Measurements from ENCODE around the gene ZMYND8.
"Not testable (repeated sequence)": the region's sequence is repeated elsewhere in the genome, so short reads cannot be mapped to it uniquely, and the experiment has no call there.

Gene ZMYND8

GRCh38 chr20:47243532-47244305 lies 112.8 kb downstream of the ZMYND8 start:
- no peak for DNase-seq

DNA sequence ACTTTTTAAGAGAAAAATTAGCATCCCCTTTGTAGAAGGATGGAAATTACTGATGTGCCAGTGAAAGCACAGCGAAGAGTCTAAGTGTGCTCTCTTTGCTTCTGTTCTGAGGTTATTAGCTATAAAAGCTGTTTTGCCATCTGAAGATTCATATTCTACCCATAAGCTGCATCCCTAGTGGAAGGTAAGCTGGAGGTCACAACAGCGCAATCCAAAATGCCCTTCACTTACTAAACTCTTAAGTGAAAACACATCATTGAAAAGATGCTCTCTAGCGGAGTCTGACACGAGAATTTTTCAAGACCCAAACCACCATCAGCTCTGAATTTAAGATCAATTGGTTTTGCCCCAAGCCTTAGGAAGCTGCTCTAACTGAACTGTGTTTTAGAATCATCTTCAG lies 113.5 kb downstream of the ZMYND8 start:
- DNase-seq, result no peak

DNA sequence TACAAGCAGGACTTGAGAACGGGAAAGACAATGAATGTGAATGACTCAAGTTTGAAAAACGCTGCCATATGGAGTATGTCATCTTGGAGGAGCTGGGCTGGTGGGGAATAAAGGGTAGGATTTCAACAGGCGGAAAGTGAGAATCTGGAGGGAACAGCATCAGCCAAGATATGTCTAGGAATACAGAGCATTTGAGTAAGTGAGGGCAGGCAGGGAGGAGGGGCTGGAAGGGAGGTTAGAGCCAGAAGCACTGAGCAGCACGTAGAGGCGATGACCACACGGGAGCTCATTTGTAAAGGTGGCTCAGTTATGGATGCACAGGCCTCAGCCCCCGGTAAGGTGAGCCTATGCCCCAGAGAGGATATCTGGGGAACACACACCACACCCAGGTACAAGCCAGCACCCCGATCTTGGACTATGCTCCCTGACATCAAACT lies 115.1 kb downstream of the ZMYND8 start:
- no peak for DNase-seq

- not testable (repeated sequence) for DNase-seq
These were observed 116.4 kb downstream of the ZMYND8 start for GRCh38 chr20:47240096-47240495.

- DNase-seq, result no peak
These were observed 116.8 kb downstream of the ZMYND8 start for GRCh38 chr20:47239719-47240067.

DNA sequence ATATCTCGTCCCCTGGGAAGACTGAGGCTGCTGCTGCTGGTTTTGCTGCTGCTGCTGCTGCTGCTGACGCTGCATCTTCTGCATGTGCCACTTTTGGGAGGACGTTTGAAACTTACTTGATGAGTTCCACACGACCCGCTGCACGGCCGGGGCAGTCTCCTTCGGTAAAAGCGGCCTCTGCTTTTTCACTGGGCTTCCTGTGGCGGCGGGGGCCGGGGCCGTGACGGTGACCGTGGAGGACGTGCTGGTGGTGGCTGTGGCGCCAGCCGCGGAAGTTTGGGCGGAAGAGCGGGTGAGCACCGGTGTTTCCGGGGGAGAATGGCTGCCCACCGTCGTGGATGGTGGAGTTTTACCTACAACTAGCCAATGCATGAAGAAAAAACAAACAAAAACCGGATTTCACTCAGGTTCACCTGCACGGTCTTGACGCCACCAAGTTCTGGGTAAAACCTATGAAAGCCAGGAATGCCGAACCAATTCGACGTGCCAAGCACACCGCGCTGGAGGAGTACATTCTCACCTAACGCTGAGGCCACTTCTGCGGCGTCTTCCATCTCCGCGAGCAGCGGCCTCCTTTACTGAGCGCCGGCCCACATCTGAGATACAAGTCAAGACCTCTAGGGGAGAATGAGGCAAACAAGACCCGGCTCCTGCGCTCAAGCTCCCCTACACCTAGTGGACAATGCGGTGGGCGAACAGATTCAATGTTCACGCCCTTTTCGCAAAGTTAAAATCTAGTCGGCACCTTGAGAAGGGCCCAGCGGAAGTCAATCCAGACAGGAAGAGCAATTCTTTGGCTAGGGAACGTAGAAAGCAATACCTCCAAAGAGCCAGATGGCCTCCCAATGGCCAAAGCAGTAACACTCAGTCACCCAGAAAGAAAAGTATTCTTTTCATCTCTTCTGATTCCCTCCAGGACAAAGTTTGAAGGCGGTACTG lies 117.5 kb downstream of the ZMYND8 start:
- DNase-seq, result no peak

DNA sequence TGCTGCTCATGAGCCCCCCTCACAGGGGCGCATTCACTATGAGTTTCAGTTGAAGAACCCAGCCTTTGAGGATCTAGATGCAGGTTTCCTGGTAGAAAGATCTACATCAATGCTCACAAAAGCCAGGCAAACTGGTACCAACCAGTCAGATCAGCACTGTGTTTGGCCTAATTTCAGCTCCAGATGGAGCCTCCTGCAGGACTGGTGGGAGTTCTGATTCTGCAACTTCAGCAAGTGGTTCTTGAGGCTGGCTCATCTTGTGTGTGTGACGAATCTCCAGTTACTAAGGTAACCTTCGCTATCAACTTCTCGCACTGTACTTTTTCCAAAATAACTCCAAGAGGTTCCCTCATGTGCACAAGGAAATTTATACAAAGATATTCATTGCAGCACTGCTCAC lies 118.8 kb downstream of the ZMYND8 start:
- no peak for DNase-seq

DNA sequence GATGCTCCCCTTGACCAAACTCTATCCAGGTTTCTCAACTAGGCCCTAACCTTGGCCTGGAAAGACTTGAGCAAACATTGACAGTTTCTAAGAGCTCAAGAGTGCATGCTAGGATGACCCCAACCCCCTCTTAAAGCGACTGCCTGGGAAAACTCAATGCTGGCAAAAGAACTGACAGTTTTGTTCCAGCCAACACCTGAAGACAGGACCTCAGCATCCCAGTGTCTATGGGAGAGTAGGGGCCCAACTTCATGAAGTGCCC lies 119.9 kb downstream of the ZMYND8 start:
- DNase-seq, result no peak

GRCh38 chr20:47235853-47236638 lies 120.5 kb downstream of the ZMYND8 start:
- DNase-seq, result no peak

DNA sequence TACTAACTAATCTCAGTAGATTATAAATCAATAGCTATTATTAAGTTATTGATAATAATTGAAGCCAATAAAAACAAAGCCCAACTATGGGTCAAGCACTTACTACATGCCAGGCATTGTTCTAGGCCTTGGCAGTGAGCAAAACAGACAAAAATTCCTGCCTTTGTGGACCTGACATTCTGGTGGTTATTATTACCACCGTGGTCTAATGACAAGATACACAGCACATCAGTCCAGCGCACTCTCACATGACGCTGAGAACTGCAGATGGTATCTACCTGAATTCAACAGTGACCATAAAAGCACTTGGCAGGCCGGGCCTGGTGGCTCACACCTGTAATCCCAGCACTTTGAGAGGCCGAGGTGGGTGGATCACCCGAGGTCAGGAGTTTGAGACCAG lies 121.4 kb downstream of the ZMYND8 start:
- DNase-seq, result no peak

DNA sequence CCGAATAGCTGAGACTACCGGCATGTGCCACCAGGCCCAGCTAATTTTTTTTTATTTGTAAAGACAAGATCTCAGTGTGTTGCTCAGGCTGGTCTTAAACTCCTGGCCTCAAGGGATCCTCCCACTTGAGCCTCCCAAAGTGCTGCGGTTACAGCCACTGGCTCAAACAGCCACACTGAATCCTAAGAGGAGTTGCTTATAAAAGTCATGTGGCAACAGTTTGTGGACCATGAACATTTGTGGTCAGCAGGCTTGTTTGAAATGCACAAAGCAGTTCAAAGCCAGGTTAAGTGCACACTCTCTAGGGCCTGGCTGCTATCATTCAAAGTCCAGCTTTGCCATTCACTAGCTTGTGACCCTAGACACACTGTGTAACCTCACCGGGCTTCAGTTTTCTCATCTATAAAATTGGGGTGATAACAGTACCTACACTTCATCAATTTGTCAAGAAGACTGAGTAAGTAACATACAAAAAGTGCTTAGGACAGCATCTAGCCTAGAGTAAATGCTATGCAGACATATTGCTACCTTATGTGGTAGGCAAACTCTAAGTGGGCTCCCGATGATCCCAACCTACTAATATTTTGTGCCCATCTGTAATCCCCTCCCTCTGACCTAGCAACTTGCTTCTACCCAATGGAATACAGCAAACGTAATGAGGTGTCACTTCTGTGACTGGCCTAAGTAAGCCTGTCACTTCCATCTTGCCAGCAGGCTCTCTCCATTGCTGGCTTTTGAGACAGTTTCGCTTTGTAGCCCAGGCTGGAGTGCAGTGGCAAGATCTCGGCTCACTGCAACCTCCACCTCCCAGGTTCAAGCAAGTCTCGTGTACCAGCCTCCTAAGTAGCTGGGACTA lies 122.9 kb downstream of the ZMYND8 start:
- no peak for DNase-seq

DNA sequence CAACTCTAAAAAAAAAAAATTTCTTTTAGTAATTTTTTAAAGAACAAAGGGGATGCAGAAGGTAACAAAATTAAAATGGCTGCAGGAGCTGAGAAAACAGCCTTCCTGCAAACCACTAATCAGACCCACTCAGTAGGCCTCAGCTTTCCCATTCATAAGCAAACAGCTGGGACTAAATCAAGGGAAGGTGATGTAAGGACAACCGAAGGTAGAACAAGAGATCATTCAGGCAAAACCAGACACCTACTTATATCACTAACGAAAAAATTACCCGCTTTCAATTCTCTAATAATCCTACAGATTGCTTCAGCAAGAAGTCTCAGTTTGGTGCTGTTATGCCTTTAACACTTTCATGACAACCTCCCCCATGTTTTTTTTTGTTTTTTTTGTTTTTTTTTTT lies 124.0 kb downstream of the ZMYND8 start:
- DNase-seq, result no peak

DNA sequence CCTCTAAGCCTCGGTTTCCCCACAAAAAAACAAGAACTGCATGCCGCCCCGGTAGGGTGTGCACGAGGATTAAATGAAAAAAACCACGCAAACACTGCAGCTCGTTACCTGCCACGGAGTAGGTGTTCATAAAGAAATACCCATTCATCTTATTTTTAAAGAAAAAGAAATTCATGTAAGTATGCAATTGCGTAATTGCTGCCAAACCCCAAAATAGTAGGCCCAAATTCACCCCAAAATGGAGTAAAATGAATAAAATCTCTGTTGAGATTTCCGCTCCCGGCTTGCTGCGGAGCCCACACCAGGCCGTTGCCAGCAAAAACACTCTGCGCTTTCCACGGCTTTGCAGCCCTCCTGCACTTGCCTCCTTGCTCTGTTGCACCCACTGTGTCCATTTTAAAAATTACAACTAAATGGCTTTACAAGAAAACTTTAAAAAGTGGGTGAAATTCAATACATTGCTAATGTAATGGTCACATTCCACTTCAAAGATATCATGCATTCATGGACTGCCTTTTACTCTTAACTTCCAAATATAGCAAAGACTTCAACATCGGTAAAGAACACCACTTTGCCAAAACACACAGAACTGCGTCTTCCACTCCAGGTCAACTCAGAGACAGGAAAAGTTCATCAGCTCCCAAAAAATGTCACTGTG lies 125.0 kb downstream of the ZMYND8 start:
- DNase-seq, result no peak

DNA sequence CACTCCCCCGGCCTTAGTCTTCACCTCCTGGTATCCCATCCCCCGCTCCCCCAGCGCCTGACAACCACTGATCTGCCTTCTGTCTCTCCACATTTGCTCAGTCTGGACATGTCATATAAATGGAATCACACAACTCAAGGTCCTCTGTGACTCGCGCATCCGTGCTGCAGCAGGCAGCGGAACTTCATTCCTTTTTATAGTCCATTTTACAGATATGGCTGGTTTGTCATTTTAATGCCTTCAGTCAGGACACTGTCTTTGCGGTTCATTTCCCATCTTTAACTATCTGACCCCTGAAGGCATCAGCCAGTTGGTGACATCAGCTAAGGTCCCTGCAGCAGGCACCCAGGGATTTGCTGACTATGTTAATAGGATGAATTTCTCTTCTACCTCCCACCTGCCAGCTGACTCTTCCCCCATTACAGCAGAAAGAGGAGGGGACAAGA lies 125.7 kb downstream of the ZMYND8 start:
- DNase-seq, result no peak

DNA sequence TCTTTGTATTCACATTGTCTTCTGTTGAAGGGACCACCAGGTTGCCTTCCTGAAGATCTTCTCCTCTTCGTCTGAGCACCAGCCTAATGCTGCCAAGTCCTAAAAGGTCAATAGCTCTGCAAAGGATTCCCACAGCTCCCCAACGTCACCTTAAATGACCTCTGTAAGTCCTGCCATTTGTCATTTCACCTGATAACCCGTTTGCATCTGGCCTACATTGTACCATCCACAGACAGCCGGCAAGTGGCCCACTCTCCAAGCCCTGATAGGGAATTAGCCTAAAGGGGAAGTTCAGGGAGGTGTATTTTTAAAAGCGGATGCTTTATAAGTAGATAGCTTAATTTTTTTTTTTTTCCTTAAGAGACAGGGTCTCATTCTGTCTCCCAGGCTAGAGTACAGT lies 127.8 kb downstream of the ZMYND8 start:
- no peak for DNase-seq

DNA sequence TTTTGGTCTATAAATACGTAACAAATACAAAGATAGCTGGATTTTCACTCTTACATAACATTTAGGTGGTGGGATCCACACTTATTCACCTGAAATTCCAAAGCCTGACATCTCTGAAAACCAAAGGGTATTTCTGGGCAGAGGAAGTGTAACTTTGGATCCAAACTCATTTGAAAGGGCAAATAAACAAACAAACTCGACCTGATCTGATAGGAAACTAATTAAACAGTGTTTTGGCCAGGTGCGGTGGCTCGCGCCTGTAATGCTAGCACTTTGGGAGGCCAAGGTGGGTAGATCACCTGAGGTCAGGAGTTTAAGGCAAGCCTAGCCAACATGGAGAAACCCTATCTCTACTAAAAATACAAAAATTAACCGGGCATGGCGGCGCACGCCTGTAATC lies 128.9 kb downstream of the ZMYND8 start:
- no peak for DNase-seq

DNA sequence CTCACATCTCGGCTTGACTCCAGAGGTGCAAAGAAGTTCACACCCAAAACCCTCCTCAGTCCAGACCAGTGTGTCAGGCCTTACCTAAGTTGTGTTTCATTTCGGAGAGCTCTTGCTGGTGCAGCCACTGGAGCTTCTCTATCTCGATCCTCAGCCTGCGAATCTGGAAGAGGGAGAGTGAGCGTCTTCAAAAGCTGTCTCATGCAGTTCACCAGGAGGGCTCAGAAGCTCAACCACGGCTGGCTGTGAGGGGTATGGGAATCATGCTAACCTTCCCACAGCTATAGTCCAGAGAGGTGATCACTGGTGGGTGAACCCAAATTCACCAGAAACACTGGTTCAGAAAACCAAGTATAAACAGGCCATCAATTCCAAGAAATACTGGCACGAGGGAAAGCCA lies 129.4 kb downstream of the ZMYND8 start:
- DNase-seq, result no peak

DNA sequence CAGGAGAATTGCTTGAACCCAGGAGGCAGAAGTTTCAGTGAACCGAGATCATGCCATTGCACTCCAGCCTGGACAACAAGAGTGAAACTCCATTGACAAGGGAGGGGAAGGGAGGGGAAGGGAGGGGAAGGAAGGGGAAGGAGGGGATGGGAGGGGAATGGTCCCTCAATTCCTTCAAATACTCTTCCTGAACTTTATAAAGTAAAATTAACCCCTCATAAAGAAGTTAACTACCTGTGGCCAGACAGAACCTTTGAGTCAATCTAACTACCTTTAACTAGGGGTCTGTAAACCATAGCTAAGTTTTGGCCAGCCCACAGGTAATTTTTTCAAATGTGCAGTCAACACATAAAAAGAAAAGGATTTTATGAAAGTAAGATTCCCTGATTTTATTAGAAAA lies 131.0 kb downstream of the ZMYND8 start:
- DNase-seq, result no peak

DNA sequence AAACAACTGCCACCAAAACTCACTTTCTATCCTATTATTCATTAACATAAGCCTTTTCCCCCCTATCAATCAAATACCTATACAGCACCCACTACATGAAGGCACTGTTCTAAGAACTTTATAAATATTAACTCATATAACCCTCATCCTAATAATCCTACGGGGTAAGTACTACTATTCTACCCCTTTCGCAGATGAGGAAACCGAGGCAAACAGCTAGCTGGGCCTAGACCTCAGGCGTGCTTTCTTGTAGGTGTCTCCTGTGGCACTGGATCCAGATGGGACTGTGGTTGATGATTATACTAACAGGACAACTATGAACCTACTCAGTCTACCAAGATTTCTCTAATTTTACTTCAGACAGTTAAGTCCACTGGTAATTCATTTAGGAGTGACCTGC lies 131.6 kb downstream of the ZMYND8 start:
- DNase-seq, result no peak

DNA sequence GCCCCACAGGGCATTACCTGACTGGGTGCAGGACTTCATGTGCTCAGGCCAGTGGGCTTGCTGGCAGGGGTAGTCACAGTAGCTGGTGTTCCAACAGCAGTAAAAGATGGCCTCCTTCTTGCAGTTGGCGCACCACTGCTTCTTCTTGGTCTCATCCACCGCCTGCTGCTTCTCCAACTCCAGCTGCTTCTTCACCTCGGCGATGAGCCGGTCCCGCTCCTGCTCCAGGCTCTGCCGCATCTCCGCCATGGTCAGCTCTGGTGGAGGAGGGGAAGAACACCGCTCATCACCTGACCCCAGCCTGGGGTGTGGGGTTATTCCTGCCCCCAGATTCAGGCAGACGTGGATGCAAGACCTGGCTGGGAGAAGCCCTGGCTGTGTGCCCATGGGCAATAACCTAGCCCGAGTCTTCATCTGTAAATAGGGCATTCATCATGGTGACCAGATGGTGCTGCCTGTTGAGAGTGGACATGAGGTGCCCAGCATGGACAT lies 132.2 kb downstream of the ZMYND8 start:
- no peak for DNase-seq

- no peak for DNase-seq
These were observed 132.6 kb downstream of the ZMYND8 start for GRCh38 chr20:47223896-47224295.

Data from activated CD4-positive, alpha-beta T cell treated with anti-CD3 and anti-CD28 coated beads, Interleukin-2, amount 50 U/mL, for 48 hours (primary cell).